GM13976 (cell line): ENCODE measurements around the gene CDK18.

Source experiments
- DNase-seq: peaks from one replicate; pipeline ENCODE4 v3.0.0; 2012; ENCODE audit warnings: low spot score
- in situ Hi-C: fragments of 300-500 bp; cut with MboI; formaldehyde crosslinking; loops from one replicate; pipeline ENCODE4 v1.12.0; 2022; ENCODE audit warnings: low sequenced_read_pairs, mixed read lengths, inconsistent platforms; ENCODE audit not compliant: unreplicated experiment
- TF ChIP-seq, protein P1 (sequence below): IDR thresholded peaks from 2 replicates; pipeline ENCODE4 v1.5.1; 2012; ENCODE audit warnings: borderline replicate concordance, mild to moderate bottlenecking; ENCODE audit not compliant: insufficient read depth; ENCODE audit errors: extremely low read depth, missing control alignments, control extremely low read depth

CDK18 gene

DNA sequence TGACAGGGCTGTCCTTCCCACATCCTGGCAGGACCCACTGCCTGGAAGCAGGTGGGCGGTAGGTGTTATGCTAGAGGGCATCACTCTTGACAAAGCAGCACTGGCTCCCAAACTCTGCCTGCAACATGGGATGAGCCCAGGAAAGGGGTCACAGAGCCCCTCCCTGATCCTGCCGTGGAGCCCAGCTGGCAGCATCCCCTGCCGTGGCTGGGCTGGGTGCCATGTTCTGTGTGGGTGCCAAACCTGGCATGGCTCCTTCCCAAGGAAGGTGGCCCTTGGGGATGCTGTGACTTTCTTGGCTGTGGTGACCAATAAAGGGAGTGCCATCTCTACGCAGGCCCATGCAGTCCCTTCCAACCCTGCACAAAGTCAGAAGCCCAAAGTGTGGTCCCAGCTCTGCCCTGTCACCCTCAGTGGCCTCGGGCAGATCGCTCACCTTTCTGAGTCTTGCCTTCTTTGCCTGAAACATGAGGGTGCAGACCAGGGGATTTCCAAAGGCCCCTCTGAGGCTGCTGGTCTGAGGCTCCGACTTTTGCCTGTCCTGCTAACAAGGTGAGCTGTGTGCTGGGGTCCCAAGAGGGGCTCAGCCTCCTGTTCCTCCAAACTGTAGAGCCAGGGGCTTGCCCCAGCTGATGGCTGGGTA lies 6.0 kb downstream of the CDK18 start:
- DNase-seq: no peak
- TF ChIP-seq, protein P1, sequence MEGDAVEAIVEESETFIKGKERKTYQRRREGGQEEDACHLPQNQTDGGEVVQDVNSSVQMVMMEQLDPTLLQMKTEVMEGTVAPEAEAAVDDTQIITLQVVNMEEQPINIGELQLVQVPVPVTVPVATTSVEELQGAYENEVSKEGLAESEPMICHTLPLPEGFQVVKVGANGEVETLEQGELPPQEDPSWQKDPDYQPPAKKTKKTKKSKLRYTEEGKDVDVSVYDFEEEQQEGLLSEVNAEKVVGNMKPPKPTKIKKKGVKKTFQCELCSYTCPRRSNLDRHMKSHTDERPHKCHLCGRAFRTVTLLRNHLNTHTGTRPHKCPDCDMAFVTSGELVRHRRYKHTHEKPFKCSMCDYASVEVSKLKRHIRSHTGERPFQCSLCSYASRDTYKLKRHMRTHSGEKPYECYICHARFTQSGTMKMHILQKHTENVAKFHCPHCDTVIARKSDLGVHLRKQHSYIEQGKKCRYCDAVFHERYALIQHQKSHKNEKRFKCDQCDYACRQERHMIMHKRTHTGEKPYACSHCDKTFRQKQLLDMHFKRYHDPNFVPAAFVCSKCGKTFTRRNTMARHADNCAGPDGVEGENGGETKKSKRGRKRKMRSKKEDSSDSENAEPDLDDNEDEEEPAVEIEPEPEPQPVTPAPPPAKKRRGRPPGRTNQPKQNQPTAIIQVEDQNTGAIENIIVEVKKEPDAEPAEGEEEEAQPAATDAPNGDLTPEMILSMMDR: no peak
- in situ Hi-C loops: no loop called here

DNA sequence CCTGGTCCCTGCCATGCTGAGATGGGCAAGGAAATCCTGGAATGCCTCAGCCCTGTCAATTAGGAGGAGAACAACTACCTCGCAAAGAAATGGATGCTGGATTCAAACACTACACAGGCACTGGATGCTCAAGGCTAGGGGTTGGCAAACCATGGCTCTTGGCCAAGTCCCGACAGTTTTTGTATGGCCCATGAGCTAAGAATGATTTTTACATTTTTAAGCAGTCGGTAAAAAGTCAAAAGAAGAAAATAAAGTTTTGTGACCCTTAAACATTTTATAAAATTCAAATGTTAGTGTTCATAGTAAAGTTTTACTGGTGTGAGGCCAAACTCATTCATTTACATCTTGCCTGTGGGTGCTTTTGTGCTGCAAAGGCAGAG lies 6.5 kb downstream of the CDK18 start:
- TF ChIP-seq, protein P1: no peak
- DNase-seq: no peak
- in situ Hi-C loops: no loop called here

DNA sequence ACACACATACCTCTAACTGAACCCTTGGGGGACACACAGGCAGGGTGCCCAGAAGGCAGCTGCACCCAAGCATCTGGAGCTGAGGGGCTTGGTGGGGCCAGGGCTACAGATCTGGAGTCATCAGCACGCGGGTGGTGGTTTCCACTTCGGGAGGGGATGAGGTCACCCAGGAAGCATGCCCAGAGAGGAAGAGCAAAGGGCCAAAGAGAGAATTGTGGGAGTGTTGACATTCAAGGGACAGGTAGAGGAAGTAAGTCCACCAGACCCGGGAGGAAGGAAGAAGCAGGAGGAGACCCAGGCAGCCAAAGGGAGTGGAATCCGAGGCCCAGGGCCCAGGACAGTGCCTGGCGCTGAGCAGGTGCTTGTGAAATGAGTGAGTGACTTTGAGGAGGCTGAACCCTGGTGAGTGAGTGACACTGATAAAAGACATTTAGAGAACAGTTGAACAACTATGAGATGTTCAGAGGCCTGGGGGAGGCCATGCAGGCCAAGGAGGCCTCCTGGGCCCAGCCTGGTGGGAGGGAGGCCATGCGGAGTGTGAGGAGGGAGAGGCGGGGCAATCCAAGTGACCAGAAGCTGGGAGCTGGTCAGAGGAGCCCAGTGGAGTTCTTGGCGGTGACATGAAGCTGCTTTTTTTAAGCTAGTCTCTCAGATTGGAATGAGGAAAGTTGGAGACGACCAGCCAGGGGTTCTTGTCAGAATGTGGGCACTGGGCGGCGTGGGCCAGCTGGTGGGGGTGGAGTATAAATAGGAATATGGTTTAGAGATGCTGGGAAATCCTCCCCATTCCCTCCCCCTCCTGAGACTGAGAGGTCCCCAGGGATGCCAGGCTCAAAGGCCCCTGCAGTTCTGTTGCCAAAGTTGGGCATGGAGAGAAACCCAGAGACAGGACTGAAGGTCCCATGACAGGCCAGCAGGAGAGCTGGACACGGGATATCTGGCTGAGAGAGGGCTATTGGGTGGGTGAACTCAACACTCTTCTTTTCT lies 7.9 kb downstream of the CDK18 start:
- TF ChIP-seq, protein P1: no peak
- DNase-seq: no peak
- in situ Hi-C loops: no loop called here

DNA sequence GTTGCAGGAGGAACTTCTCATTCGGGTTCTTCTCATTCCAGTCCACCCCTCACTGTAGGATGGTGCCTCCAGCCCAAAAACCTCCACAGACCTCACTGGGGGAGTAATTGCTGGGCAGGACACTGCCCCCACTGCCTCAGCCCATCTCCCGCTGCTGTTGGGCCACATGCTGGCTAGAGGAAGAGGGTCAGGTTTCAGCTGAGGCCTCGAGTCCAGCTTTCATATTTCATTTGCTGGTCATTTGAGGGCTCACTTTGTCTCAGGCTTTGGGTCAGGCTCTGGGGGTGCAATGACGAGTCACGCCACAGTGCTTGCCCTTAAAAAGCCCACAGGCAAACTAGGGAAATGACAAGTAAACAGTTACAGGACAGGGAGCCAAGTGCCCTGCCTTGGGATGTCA lies 9.3 kb downstream of the CDK18 start:
- TF ChIP-seq, protein P1: no peak
- in situ Hi-C loops: no loop called here
- DNase-seq: no peak

DNA sequence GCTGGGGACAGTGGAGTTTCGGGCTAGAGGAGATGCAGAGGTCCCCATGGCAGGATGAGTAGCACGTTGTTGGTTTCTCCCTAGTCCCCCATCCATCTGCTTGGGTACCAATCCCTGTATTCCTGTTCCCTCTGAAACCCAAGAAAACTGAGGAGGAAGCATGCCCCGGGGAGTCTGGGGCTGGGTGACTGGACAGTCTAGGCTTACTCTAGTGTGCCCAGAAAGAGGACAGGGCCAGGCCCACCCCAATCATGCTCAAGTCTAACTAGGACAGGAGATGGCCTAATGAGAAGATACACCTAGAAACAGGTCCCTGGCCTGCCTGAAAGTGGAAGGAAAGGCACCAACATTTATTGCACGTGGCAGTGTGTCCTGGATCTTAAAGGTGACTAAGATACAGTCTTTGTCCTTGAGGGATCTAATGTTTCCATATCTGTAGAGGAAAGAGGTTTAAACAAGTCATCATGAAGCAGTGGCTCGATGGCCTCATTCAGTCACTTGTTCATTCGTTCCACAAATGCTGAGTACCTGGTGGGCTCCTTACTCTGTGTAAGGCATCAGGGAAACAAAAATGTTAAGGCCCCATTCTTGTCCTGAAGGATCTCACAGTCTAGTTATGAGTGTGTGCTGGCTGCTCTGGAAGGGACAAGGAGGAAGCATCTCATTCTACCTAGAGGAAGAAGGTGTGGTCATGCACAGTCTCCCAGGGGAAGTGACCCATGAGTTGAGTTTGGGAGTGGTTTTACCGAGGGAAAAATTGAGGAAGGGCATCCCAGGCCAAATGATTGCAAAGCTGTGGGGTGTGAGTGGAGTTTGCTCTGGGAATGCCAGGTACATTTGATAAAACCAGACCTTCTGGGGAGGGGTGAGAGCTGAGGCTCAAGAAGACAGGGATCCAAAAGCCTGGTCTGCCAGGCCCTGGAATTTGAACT lies 10.0 kb downstream of the CDK18 start:
- in situ Hi-C loops: no loop called here
- no peak for DNase-seq
- TF ChIP-seq, protein P1: no peak

DNA sequence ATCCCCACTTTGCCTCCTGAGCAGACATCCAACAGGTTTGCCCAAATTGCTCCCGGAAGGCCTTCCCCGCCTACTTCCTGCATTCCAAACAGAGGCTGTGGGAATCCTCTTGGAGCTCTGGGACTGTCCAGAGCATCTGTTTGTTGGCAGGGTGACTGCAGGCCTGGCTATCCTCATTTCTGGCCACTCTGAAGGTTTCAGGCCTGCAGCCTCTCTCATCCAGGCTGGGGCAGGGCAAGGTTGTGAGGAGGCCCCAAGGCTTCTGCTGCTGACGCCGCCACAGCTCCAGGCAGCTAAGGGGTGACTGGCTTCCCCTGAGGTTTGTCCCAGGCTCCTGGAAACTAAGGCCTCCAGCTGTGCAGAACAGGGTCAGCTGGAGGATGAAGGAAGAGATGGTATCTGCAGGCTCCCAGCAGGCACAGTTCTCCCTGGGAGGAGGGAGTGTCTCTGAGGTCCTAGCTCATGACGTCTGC lies 11.3 kb downstream of the CDK18 start:
- TF ChIP-seq, protein P1: no peak
- DNase-seq: no peak
- in situ Hi-C loops: no loop called here
